Activated T-helper 2 cell treated with anti-CD3 and anti-CD28 coated beads, Interferon-gamma antibody, Interleukin-2, Interleukin-4, amounts not matched to agents 10 μg/mL and 5 μg/mL and 100 μg/mL, durations not matched to agents 14 hours and 24 hours and 36 hours (primary cell): ENCODE measurements around the gene DSCAML1. TPM values are rescaled to one million over a fixed set of nuclear protein-coding genes. Genes with fewer than 3 reads are reported as not detected.

Experiments
- DNase-seq: peaks from one replicate; pipeline ENCODE4 v3.0.0; 2021; ENCODE audit warnings: low spot score
- H3K27ac Mint-ChIP-seq: one replicate; pipeline ENCODE4 v1.8.0; 2021; ENCODE audit warnings: mixed read lengths
- H3K27me3 Mint-ChIP-seq: one replicate; pipeline ENCODE4 v1.8.0; 2021; ENCODE audit warnings: low read depth, mixed read lengths
- H3K36me3 Mint-ChIP-seq: one replicate; pipeline ENCODE4 v1.8.0; 2021; ENCODE audit warnings: low read depth, mixed read lengths
- H3K4me1 Mint-ChIP-seq: one replicate; pipeline ENCODE4 v1.8.0; 2021; ENCODE audit warnings: low read depth, mixed read lengths
- H3K4me3 Mint-ChIP-seq: one replicate; pipeline ENCODE4 v1.8.0; 2021; ENCODE audit warnings: low read depth, mild to moderate bottlenecking, moderate library complexity, mixed read lengths
- H3K9me3 Mint-ChIP-seq: one replicate; pipeline ENCODE4 v1.8.0; 2021; ENCODE audit warnings: mixed read lengths
- intact Hi-C: fragments of 100-400 bp; cut with micrococcal nuclease; formaldehyde crosslinking; loops from one replicate; pipeline ENCODE4 v1.15.1; 2023
- total RNA-seq: library from RNA; stranded (reverse); gene quantifications from 2 replicates; pipeline ENCODE4 v1.2.3, GENCODE V29; 2022

The DSCAML1 gene
- total RNA-seq, 1 donor from 2014 or later = not detected

DNA sequence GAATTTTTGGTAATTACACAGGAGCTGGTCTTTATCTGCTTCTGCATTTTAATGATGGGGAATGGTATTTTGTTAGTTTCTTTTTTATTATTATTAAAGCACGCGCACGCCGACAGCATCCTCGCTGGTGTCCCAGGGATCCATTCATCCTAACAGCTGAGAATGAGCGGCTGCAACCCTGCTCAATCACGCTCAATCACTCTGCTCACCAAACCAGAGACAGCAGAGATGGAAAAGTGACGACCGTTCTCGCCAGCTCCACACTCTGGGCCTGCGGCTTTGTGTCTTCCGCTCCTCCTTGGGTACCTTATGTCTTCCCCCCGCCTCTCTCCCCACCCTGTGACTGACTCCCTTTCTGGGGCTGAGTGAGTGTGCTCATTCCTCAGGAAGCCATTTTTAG, 84.5 kb downstream of the DSCAML1 start:
- H3K4me1 Mint-ChIP-seq = no peaks in the 10 kb centered on the region

DNA sequence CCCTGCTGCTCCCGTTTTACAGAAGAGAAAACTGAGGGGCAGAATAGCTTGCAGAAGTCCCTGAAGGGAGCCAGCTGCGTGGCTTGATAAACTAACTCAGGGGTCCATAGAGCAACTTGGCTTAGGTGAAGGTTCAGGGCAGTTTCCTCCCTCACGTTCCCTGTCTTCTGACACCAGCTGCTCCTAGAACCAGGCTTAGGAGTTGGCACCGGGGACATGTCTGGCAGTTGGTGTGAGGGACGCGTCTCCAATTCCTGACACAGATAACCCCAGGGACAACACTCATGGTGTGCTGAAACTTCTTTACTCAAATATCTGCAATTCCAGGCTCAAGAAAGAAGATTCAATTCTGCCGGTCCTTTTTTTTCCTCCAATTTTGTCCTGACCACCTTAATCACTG, 85.7 kb downstream of the DSCAML1 start:
- H3K27me3 Mint-ChIP-seq = no peaks in the 10 kb centered on the region
- no peak overlapping the region for H3K4me3 Mint-ChIP-seq

More for the DNA sequence above, 84.5 kb downstream of the DSCAML1 start:
- no peaks in the 10 kb centered on the region for H3K9me3 Mint-ChIP-seq
- DNase-seq = no peak
- no peak overlapping the region for H3K4me3 Mint-ChIP-seq
- H3K27me3 Mint-ChIP-seq = no peaks in the 10 kb centered on the region
- no peak overlapping the region for H3K27ac Mint-ChIP-seq
- no peaks in the 10 kb centered on the region for H3K36me3 Mint-ChIP-seq
- intact Hi-C loops = no loop called here

DNA sequence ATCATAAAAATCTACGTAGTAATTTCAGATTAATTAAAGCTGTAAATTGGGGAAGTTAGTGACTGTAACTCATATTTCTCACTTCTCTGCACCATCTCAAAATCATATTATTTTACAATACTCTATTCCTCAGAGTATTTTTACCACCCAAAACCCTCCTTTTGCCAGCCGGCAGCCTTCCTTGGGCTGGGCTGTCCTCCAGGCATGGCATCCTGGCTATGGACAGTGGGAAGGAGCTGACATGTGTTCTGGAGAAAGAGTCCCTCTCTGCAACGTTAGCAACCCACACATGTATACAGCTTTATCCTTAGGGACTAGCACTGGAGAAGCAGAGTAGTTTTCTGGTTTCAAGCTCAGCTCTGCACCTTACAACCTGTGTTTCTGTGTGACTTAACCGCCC, 86.8 kb downstream of the DSCAML1 start:
- Mint-ChIP-seq H3K27me3 (no peaks in the 10 kb centered on the region), H3K4me1 (no peaks in the 10 kb centered on the region), H3K9me3 (no peaks in the 10 kb centered on the region), H3K27ac (no peak overlapping the region), H3K36me3 (no peaks in the 10 kb centered on the region), H3K4me3 (no peak overlapping the region)
- intact Hi-C loops = no loop called here
- DNase-seq = no peak

More for the DNA sequence above, 85.7 kb downstream of the DSCAML1 start:
- H3K27ac Mint-ChIP-seq = no peak overlapping the region
- intact Hi-C loops = no loop called here
- H3K4me1 Mint-ChIP-seq = no peaks in the 10 kb centered on the region
- H3K9me3 Mint-ChIP-seq = no peaks in the 10 kb centered on the region
- DNase-seq = no peak
- H3K36me3 Mint-ChIP-seq = no peaks in the 10 kb centered on the region

DNA sequence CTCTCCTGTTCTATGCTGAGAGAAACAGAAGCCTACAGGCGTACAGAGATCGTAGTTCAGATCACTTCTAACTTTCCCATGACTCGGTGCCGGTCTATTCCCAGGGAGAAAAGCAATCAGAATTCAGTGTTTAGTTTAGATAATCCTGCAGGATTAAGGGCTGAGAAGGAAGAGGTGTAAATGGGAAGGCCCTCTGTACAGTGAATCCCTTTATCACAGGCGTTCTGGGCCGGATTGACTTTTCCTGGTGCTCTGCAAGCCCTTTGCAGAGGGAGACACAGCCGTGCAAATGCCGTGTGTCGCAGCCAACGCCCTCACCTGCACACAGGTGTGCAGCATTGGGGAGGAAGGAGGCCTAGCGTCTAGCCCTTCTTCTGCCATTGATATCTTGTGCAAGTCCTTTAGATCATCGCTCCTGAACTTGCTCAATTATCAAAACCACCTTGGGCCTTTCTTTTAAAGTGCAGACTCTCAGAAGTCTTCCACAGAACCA, 90.6 kb downstream of the DSCAML1 start:
- peaks cover 4% of the 10 kb centered on the region for H3K4me1 Mint-ChIP-seq
- intact Hi-C loops = no loop called here
- no peak overlapping the region for H3K27ac Mint-ChIP-seq
- H3K27me3 Mint-ChIP-seq = peaks cover 14% of the 10 kb centered on the region
- DNase-seq = no peak
- H3K36me3 Mint-ChIP-seq = no peaks in the 10 kb centered on the region
- no peaks in the 10 kb centered on the region for H3K9me3 Mint-ChIP-seq
- H3K4me3 Mint-ChIP-seq = no peak overlapping the region

DNA sequence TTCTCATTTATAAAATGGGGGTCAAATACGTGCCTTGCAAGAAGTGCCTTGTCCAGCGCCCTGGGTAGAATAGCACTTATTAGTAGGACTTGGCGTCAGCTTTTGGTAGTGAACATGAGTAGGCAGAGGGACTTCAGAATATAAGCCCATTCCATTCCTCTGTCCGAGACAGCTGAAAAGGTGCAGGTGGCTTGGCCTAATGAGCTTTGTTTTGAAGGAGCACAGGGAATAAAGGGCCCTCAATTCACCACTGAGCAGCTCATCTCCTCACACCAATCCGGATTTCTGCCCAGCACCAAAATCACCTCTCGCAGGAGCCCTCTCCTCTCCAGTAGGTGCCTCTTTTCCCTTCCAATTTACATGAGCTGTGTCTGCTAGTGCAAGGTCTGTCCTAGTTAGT, 91.2 kb downstream of the DSCAML1 start:
- Mint-ChIP-seq H3K4me1 (peaks cover 4% of the 10 kb centered on the region), H3K27me3 (peaks cover 14% of the 10 kb centered on the region), H3K4me3 (no peak overlapping the region), H3K36me3 (no peaks in the 10 kb centered on the region), H3K27ac (no peak overlapping the region), H3K9me3 (no peaks in the 10 kb centered on the region)
- DNase-seq = no peak
- intact Hi-C loops = no loop called here

DNA sequence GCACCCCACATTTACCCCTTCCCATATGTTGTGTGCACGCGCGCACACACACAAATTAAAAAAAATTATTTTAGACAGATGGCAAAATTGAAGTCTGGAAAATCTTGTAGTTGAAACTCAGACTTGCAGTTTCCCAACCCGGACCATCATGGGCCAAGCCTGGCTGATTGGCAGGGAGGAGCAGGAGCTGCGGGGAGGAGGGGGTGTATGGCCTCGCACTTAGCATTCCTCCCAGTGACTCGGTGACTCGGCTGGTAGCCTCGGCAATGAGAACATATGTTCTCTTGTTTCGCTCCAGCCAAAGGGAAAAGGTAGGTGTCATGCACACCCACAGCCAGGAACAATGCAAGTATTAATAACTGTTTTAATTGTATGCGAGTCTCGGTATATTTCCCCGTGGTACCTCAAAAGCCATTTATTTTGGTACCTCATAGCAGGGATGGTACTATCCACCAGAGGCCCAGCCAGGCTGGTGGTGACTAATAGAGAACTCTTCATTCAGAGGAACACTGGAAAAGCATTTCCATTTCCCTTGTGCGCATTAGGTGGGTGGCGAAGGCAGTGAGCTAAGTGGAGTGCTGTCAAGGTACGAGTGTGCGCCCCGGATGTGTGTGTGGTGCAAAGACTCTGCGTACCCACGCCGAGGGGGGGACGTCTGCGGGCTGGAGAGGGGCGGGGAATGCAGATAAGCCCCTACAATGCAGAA, 92.5 kb downstream of the DSCAML1 start:
- H3K9me3 Mint-ChIP-seq = no peaks in the 10 kb centered on the region
- peaks cover 4% of the 10 kb centered on the region for H3K4me1 Mint-ChIP-seq
- no peak overlapping the region for H3K27ac Mint-ChIP-seq
- intact Hi-C loops = no loop called here
- H3K4me3 Mint-ChIP-seq = no peak overlapping the region
- H3K27me3 Mint-ChIP-seq = peaks cover 14% of the 10 kb centered on the region
- no peaks in the 10 kb centered on the region for H3K36me3 Mint-ChIP-seq
- no peak for DNase-seq

DNA sequence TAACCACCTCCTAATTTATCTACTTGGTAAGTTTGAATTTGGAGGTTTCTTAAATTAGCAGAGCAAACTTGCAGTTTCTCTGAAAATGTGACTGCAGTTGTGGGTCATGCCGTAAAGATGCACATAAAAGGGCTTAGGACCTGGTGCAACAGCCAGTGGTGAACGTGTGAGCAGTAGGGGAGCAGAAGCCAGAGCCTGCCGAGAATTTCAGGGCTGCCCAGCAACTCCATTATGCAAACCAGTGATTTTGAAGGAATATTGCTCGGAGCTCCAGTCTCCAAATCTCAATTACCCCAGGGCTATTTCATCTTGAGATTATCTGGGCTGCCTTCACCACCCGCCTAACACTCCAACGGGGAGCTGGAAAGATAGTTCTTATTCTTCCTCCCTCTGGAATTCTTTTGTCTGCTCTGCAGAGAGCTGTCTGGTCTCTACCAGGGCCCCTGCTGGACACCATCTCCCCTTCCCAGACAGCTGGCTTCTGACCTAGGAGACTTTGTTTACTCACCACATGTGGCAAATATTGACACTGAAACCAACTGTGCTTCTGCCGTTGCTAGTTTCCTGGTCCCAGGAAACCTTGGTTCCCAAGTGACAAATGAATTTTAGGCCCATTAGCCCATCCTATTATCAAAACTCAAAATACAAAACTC, 93.9 kb downstream of the DSCAML1 start:
- H3K27ac Mint-ChIP-seq = no peak overlapping the region
- no peak for DNase-seq
- intact Hi-C loops = no loop called here
- H3K4me1 Mint-ChIP-seq = peaks cover 4% of the 10 kb centered on the region
- no peaks in the 10 kb centered on the region for H3K9me3 Mint-ChIP-seq
- no peaks in the 10 kb centered on the region for H3K36me3 Mint-ChIP-seq
- peaks cover 14% of the 10 kb centered on the region for H3K27me3 Mint-ChIP-seq
- no peak overlapping the region for H3K4me3 Mint-ChIP-seq

DNA sequence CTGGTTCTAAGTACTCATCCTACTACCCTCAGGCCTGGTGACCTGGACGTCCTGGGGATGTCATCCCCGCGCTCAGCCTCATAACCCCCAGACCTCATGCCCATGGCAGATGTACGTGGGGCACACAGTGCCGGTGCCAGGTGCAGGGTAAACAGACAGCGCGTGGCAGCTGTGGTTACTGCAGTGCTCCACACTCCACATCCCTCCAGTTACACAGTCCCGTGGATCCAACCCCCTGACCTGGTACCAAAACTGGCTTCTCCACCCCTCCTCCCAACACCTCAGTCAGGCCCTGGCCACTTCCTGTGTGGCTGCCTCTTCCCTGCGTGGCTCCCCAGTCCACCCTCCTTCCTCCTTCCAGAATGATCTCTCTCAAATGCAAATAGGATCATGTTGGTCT, 95.2 kb downstream of the DSCAML1 start:
- Mint-ChIP-seq H3K4me1 (peaks cover 4% of the 10 kb centered on the region), H3K36me3 (no peaks in the 10 kb centered on the region), H3K27ac (no peak overlapping the region), H3K27me3 (peaks cover 14% of the 10 kb centered on the region), H3K4me3 (no peak overlapping the region), H3K9me3 (no peaks in the 10 kb centered on the region)
- intact Hi-C loops = no loop called here
- DNase-seq = no peak

DNA sequence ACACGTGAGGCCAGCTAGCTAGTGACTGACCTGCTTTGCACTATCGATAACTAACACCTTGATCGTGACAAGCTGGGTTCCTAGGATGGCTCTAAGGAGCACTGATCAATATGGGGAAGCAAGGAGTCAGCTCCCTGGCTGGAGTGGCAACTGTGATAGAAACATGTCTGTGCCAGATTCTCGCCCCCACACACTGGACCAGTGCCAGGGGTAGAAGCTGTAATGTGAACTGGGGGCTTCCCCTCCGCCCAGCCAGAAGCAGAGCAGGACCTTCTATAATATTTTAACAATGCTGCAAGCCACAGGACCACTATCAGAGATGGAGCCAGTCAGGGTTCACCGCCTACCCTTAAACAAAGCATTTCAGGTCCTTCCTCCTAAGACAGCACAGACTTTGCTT, 96.5 kb downstream of the DSCAML1 start:
- intact Hi-C loops = no loop called here
- DNase-seq = no peak
- Mint-ChIP-seq H3K27ac (no peak overlapping the region), H3K4me3 (no peak overlapping the region), H3K27me3 (peaks cover 14% of the 10 kb centered on the region), H3K4me1 (peaks cover 4% of the 10 kb centered on the region), H3K36me3 (no peaks in the 10 kb centered on the region), H3K9me3 (no peaks in the 10 kb centered on the region)

DNA sequence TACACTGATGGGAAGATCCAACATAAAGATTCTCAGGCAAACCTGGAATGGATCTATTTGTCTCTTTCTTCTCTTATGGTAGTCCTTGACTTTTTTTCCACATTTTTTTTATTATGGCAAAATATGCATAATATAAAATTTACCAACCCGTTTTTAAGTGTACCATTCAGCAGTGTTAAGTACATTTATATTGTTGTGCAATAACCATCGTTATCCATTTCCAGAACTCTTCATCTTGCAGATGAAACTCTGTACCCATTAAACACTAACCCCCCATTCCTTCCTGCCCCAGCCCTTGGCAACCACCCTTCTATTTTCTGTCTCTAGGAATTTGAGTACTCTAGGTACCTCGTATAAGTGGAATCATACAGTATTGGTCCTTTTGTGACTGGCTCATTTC, 99.7 kb downstream of the DSCAML1 start:
- Mint-ChIP-seq H3K27ac (no peak overlapping the region), H3K4me1 (peaks cover 4% of the 10 kb centered on the region), H3K9me3 (no peaks in the 10 kb centered on the region)

DNA sequence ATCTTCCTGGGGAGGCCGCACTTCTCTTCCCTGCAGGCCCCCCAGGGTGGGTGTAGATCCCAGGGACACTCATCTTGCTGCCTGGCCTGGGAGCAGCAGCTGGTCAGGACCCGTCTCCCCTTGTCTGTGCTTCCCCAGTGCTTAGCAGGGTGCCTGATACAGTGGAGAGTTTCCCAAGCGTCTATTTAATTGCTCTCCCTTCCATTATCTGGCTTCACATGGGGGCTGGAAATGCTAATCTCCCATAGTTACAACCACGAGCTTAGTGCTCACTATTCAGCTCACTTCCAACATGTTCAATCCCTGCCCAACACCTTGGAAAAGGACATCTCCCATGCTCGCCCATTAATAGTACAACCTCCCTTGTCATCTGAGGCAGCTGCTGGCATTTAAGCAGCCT, 100.5 kb downstream of the DSCAML1 start:
- H3K4me1 Mint-ChIP-seq = no peaks in the 10 kb centered on the region
- no peak for DNase-seq
- H3K27me3 Mint-ChIP-seq = no peaks in the 10 kb centered on the region
- intact Hi-C loops = no loop called here
- H3K4me3 Mint-ChIP-seq = no peak overlapping the region
- H3K9me3 Mint-ChIP-seq = no peaks in the 10 kb centered on the region
- no peak overlapping the region for H3K27ac Mint-ChIP-seq
- no peaks in the 10 kb centered on the region for H3K36me3 Mint-ChIP-seq

More for the DNA sequence above, 99.7 kb downstream of the DSCAML1 start:
- Mint-ChIP-seq H3K36me3 (no peaks in the 10 kb centered on the region), H3K27me3 (peaks cover 4% of the 10 kb centered on the region), H3K4me3 (no peak overlapping the region)
- no peak for DNase-seq
- intact Hi-C loops = no loop called here

DNA sequence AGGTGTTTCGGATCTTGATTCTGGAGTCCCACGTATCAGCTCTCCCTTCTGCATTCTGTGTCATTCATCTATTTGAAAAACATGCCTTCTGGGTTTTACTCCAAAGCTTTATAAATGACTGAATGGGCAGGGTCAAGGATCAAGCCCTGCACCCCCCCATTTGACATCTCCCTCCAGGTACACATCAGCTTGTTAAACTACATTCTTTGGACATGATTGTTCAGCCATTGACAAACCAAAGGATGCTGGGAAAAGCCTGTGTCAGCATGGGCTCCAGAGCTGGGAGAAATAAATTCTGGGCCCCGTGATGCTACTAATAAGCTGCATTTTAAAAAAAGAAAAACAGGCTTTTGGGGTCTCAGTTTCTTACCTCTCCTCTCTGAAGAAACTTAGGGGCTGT, 103.7 kb downstream of the DSCAML1 start:
- H3K27me3 Mint-ChIP-seq = no peaks in the 10 kb centered on the region
- intact Hi-C loops = no loop called here
- H3K27ac Mint-ChIP-seq = no peak overlapping the region
- H3K4me3 Mint-ChIP-seq = no peak overlapping the region
- no peaks in the 10 kb centered on the region for H3K9me3 Mint-ChIP-seq
- H3K36me3 Mint-ChIP-seq = no peaks in the 10 kb centered on the region
- no peak for DNase-seq
- H3K4me1 Mint-ChIP-seq = no peaks in the 10 kb centered on the region

DNA sequence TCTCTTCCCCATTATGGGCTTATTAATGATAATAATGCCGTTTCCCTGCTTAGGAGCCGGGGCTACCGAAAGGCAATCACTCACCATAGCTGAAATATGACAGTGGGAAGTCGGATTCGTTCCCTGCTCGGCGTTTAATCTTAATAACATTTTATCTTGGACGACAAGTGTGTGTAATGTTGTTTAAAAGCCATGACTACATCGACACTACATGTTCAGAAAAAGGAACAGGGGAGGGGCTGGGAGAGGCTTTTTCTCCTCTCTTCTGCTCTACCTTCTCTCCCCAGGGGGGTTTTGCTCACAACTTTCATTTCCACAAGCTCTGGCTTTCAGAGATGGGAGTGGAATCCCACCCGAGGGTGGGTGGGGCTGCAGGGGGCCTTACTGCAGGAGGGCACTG, 105.5 kb downstream of the DSCAML1 start:
- peaks cover 2% of the 10 kb centered on the region for H3K27me3 Mint-ChIP-seq
- no peaks in the 10 kb centered on the region for H3K4me1 Mint-ChIP-seq
- H3K36me3 Mint-ChIP-seq = no peaks in the 10 kb centered on the region
- H3K27ac Mint-ChIP-seq = no peak overlapping the region
- H3K4me3 Mint-ChIP-seq = no peak overlapping the region
- no peak for DNase-seq
- intact Hi-C loops = no loop called here
- H3K9me3 Mint-ChIP-seq = no peaks in the 10 kb centered on the region
